Neural cell (in vitro differentiated cells): ENCODE results near the gene CRB3. TPM values are rescaled to one million over a fixed set of nuclear protein-coding genes. Genes with fewer than 3 reads are reported as not detected.

Experiments
- H2AFZ ChIP-seq: fragments of 200-600, 300-800 bp; sonication (generic), shearing (Covaris generic); 2 replicates; pipeline ENCODE4 v1.6.0; 2014; ENCODE audit warnings: low read depth, mild to moderate bottlenecking, antibody characterized with exemption, low read length, moderate library complexity
- H3F3A ChIP-seq: fragments of 200-600 bp; shearing (Covaris generic); 2 replicates; pipeline ENCODE4 v1.6.1; 2016; ENCODE audit warnings: mild to moderate bottlenecking, moderate library complexity, mixed read lengths, antibody characterized with exemption, low read length; ENCODE audit not compliant: insufficient read depth, poor library complexity, severe bottlenecking
- H3K27ac ChIP-seq: fragments of 200-600, 300-800 bp; sonication (generic), shearing (Covaris generic); 2 replicates; pipeline ENCODE4 v1.5.1; 2014; ENCODE audit warnings: mild to moderate bottlenecking, low read length, moderate library complexity
- H3K27me3 ChIP-seq: fragments of 300-800, 200-600 bp; sonication (generic), shearing (Covaris generic); 2 replicates; pipeline ENCODE4 v1.6.0; 2014; ENCODE audit warnings: mild to moderate bottlenecking, low read depth, low read length, moderate library complexity; ENCODE audit not compliant: insufficient read depth
- H3K36me3 ChIP-seq: fragments of 300-800, 200-600 bp; sonication (generic), shearing (Covaris generic); 2 replicates; pipeline ENCODE4 v1.5.1; 2014; ENCODE audit warnings: mild to moderate bottlenecking, antibody characterized with exemption, low read length, moderate library complexity; ENCODE audit not compliant: insufficient read depth
- H3K4me2 ChIP-seq: fragments of 300-800, 200-600 bp; sonication (generic), shearing (Covaris generic); 2 replicates; pipeline ENCODE4 v1.6.0; 2014; ENCODE audit warnings: mild to moderate bottlenecking, low read length
- H3K4me3 ChIP-seq: fragments of 300-800, 200-600 bp; sonication (generic), shearing (Covaris generic); 2 replicates; pipeline ENCODE4 v1.5.1; 2014; ENCODE audit warnings: mild to moderate bottlenecking, low read length, moderate library complexity
- H3K79me2 ChIP-seq: fragments of 200-600 bp; shearing (Covaris generic); replicated peaks from 2 replicates; pipeline ENCODE4 v1.6.0; 2014; ENCODE audit warnings: mild to moderate bottlenecking, low read length, moderate library complexity; ENCODE audit not compliant: insufficient read depth
- H3K9ac ChIP-seq: fragments of 300-800, 200-600 bp; sonication (generic), shearing (Covaris generic); 2 replicates; pipeline ENCODE4 v1.6.1; 2016; ENCODE audit warnings: mild to moderate bottlenecking, low read length, mixed read lengths
- H3K9me2 ChIP-seq: fragments of 200-600 bp; shearing (Covaris generic); 2 replicates; pipeline ENCODE4 v1.6.1; 2016; ENCODE audit warnings: mild to moderate bottlenecking, low read length, mixed read lengths; ENCODE audit not compliant: insufficient read depth
- H3K9me3 ChIP-seq: fragments of 200-600, 300-800 bp; sonication (generic), shearing (Covaris generic); 2 replicates; pipeline ENCODE4 v1.6.1; 2016; ENCODE audit warnings: mild to moderate bottlenecking, mixed run types, low read length, moderate library complexity, mixed read lengths
- H4K20me1 ChIP-seq: fragments of 200-600 bp; shearing (Covaris generic); 2 replicates; pipeline ENCODE4 v1.6.1; 2016; ENCODE audit warnings: mild to moderate bottlenecking, mixed run types; ENCODE audit not compliant: insufficient read depth
- CTCF ChIP-seq: fragments of 450-650 bp; IDR thresholded peaks from 2 replicates; pipeline ENCODE4 v1.5.1; 2014; ENCODE audit warnings: antibody characterized with exemption, mild to moderate bottlenecking, moderate library complexity; ENCODE audit not compliant: poor library complexity, severe bottlenecking
- EP300 ChIP-seq: fragments of 450-650 bp; conservative IDR thresholded peaks from 2 replicates; pipeline ENCODE4 v1.6.1; 2014; ENCODE audit warnings: antibody characterized with exemption, mild to moderate bottlenecking, moderate library complexity; ENCODE audit not compliant: poor library complexity, severe bottlenecking
- EZH2 ChIP-seq: fragments of 200-600, 300-800 bp; shearing (Covaris generic), sonication (generic); IDR thresholded peaks from 2 replicates; pipeline ENCODE4 v1.6.1; 2014; ENCODE audit warnings: antibody characterized with exemption, low read length, borderline replicate concordance, mild to moderate bottlenecking; ENCODE audit not compliant: insufficient read depth, poor library complexity, severe bottlenecking
- MXI1 ChIP-seq: fragments of 450-650 bp; conservative IDR thresholded peaks from 2 replicates; pipeline ENCODE4 v1.6.1; 2014; ENCODE audit warnings: antibody characterized with exemption, mild to moderate bottlenecking; ENCODE audit not compliant: poor library complexity, severe bottlenecking
- POLR2AphosphoS5 ChIP-seq: IDR thresholded peaks from 2 replicates; pipeline ENCODE4 v1.6.1; 2012
- RAD21 ChIP-seq: fragments of 450-650 bp; conservative IDR thresholded peaks from 2 replicates; pipeline ENCODE4 v1.6.1; 2014; ENCODE audit warnings: antibody characterized with exemption, mild to moderate bottlenecking, moderate library complexity
- REST ChIP-seq: IDR thresholded peaks from 2 replicates; pipeline ENCODE4 v1.6.1; 2012; ENCODE audit warnings: borderline replicate concordance
- SMC3 ChIP-seq: fragments of 450-650 bp; conservative IDR thresholded peaks from 2 replicates; pipeline ENCODE4 v1.6.1; 2014; ENCODE audit warnings: antibody characterized with exemption, mild to moderate bottlenecking, moderate library complexity; ENCODE audit not compliant: poor library complexity
- TAF1 ChIP-seq: IDR thresholded peaks from 2 replicates; pipeline ENCODE4 v1.6.1; 2012; ENCODE audit warnings: low read depth
- polyA plus RNA-seq: library from polyadenylated mRNA; depleted of rRNA; stranded (reverse); fragments of >200 nt; gene quantifications from 2 replicates; pipeline ENCODE4 v1.2.3, GENCODE V29; 2014

Gene CRB3
- polyA plus RNA-seq, 1 donor from 2014 or later, result 0.43 TPM

GRCh38 chr19:6452899-6453298, 11.2 kb upstream of the CRB3 start:
- Histone ChIP-seq H3K9me2 (no peaks in the 10 kb centered on the region), H4K20me1 (no peaks in the 10 kb centered on the region), H3K9ac (no peak overlapping the region), H3K79me2 (no peaks in the 10 kb centered on the region), H3K27me3 (no peaks in the 10 kb centered on the region), H2AFZ (no peak overlapping the region), H3K36me3 (peaks cover 25% of the 10 kb centered on the region), H3K4me2 (no peak overlapping the region), H3K4me3 (no peak overlapping the region), H3K27ac (no peak overlapping the region), H3K9me3 (peaks cover 11% of the 10 kb centered on the region), H3F3A (no peaks in the 10 kb centered on the region)
- TF ChIP-seq RAD21 (no peak), POLR2AphosphoS5 (no peak), TAF1 (no peak)

GRCh38 chr19:6453951-6454565, 10.0 kb upstream of the CRB3 start:
- TF ChIP-seq TAF1 (no peak), RAD21 (no peak), POLR2AphosphoS5 (no peak), EZH2 (no peak), MXI1 (no peak), EP300 (no peak), SMC3 (no peak), REST (no peak), CTCF (no peak)
- no peaks in the 10 kb centered on the region for H3K79me2 ChIP-seq
- H3K9me2 ChIP-seq, result no peaks in the 10 kb centered on the region
- H3F3A ChIP-seq, result no peaks in the 10 kb centered on the region
- no peaks in the 10 kb centered on the region for H4K20me1 ChIP-seq
- no peak overlapping the region for H3K4me2 ChIP-seq
- peaks cover 11% of the 10 kb centered on the region for H3K9me3 ChIP-seq
- no peak overlapping the region for H3K27ac ChIP-seq
- H3K27me3 ChIP-seq, result no peaks in the 10 kb centered on the region
- peaks cover 25% of the 10 kb centered on the region for H3K36me3 ChIP-seq
- H3K9ac ChIP-seq, result no peak overlapping the region
- H2AFZ ChIP-seq, result no peak overlapping the region
- no peak overlapping the region for H3K4me3 ChIP-seq
